ENCODE results near the gene EPB41. TPM values are rescaled to one million over a fixed set of nuclear protein-coding genes. Genes with fewer than 3 reads are reported as not detected.
"Not testable (repeated sequence)": the region's sequence is repeated elsewhere in the genome, so short reads cannot be mapped to it uniquely, and the experiment has no call there.

EPB41 gene
- total RNA-seq, 4 donors from 2014 or later: 28.8 to 57.6 (median 43.2) TPM

GRCh38 chr1:29043274-29043965 is 129.1 kb downstream of the EPB41 start:
- TF ChIP-seq, protein P1, sequence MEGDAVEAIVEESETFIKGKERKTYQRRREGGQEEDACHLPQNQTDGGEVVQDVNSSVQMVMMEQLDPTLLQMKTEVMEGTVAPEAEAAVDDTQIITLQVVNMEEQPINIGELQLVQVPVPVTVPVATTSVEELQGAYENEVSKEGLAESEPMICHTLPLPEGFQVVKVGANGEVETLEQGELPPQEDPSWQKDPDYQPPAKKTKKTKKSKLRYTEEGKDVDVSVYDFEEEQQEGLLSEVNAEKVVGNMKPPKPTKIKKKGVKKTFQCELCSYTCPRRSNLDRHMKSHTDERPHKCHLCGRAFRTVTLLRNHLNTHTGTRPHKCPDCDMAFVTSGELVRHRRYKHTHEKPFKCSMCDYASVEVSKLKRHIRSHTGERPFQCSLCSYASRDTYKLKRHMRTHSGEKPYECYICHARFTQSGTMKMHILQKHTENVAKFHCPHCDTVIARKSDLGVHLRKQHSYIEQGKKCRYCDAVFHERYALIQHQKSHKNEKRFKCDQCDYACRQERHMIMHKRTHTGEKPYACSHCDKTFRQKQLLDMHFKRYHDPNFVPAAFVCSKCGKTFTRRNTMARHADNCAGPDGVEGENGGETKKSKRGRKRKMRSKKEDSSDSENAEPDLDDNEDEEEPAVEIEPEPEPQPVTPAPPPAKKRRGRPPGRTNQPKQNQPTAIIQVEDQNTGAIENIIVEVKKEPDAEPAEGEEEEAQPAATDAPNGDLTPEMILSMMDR (IDR thresholded peaks at IDR 0.05): no peak
- ATAC-seq (ENCODE audit: low FRiP score): no peak
- no peak for DNase-seq (ENCODE audit: low spot score)

DNA sequence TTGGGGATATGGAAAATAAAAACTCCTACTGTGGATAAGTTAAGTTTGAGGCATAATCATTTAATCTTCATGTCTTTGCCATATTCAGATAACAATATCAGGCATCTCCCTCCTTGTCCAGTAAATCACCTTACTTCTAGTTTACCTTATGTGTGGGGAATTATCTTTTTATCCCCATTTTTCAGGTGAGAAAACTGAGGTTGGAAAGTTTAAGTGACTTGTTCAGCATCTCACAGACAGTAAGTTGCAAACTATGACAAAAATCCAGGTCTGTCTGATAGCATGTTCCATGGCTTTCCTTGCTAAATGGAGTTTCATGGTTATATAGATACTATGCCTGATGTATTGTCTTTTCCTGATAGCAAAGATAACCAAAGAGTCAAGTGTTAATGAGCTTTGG is 129.6 kb downstream of the EPB41 start:
- ATAC-seq (ENCODE audit: low FRiP score): no peak
- DNase-seq (ENCODE audit: low spot score): no peak
- TF ChIP-seq, protein P1 (IDR thresholded peaks at IDR 0.05): no peak

- not testable (repeated sequence) for DNase-seq (ENCODE audit: low spot score); ATAC-seq (ENCODE audit: low FRiP score)
These were observed 131.3 kb downstream of the EPB41 start for GRCh38 chr1:29045663-29046062.

DNA sequence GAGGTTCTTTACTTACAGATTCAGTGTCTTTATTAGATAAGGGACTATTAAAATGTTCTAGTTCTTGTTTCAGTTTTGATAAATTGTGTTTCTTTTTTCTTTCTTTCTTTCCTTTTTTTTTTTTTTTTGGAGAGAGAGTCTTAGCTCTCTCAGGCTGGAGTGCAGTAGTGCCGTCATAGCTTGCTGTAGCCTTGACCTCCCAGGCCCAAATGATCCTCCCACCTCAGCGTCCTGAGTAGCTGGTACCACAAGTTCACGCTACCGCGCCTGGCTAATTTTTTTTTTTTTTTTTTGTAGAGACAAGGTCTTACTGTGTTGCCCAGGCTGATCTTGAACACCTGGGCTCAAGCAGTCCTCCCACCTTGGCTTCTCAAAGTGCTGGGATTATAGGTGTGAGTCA is 132.8 kb downstream of the EPB41 start:
- DNase-seq (ENCODE audit: low spot score) (no peak), ATAC-seq (ENCODE audit: low FRiP score) (no peak)
- TF ChIP-seq, protein P1 (IDR thresholded peaks at IDR 0.05): no peak

DNA sequence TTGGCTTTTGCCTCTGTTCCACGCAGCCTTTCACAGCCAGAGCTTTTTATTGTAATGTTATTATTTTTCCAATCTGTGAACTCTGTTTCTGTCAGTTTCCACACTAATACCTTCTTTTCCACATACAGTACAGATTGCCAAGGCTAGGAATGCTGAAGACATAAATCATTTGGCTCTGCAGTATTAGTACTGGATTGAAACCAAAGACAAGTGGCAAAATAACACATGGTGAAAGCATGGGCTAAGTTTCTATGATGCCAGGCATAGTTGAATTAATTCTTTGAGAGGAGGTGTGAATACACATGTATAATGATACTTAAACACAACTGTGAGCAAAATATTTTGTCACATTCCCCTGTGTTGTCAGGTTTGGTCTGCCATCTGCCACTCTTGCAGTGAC is 135.8 kb downstream of the EPB41 start:
- TF ChIP-seq, protein P1 (IDR thresholded peaks at IDR 0.05): no peak
- DNase-seq (ENCODE audit: low spot score) (no peak), ATAC-seq (ENCODE audit: low FRiP score) (peak; percentile 14)

GRCh38 chr1:29052100-29052499 is 137.7 kb downstream of the EPB41 start:
- no peak for DNase-seq (ENCODE audit: low spot score)
- ATAC-seq (ENCODE audit: low FRiP score): no peak
- TF ChIP-seq, protein P1 (IDR thresholded peaks at IDR 0.05): no peak

GRCh38 chr1:29052941-29053340 is 138.6 kb downstream of the EPB41 start:
- no peak for ATAC-seq (ENCODE audit: low FRiP score)
- TF ChIP-seq, protein P1 (IDR thresholded peaks at IDR 0.05): no peak

More at GRCh38 chr1:29052941-29053340, 138.6 kb downstream of the EPB41 start:
- DNase-seq (ENCODE audit: low spot score): no peak

Measured in omental fat pad (tissue), 4 donors.